GM15510 (cell line): ENCODE data around the gene VEZF1.

Experiments used
- POLR2A ChIP-seq: IDR thresholded peaks from 3 replicates; pipeline ENCODE4 v1.6.1; 2011; ENCODE audit warnings: borderline replicate concordance; ENCODE audit not compliant: insufficient read length; ENCODE audit errors: extremely low read depth

Gene VEZF1

GRCh38 chr17:57938061-57938502, 50.0 kb downstream of the VEZF1 start:
- no peak for TF ChIP-seq POLR2A

- no peak for TF ChIP-seq POLR2A
Measured at GRCh38 chr17:57937492-57937891, 50.6 kb downstream of the VEZF1 start.

GRCh38 chr17:57935833-57936807, 51.9 kb downstream of the VEZF1 start:
- no peak for TF ChIP-seq POLR2A

GRCh38 chr17:57931488-57932137, 56.4 kb downstream of the VEZF1 start:
- no peak for TF ChIP-seq POLR2A

- TF ChIP-seq POLR2A: no peak
Measured at GRCh38 chr17:57930239-57930638, 57.8 kb downstream of the VEZF1 start.

GRCh38 chr17:57929386-57929785, 58.7 kb downstream of the VEZF1 start:
- no peak for TF ChIP-seq POLR2A

GRCh38 chr17:57928928-57929327, 59.1 kb downstream of the VEZF1 start:
- TF ChIP-seq POLR2A: no peak

- no peak for TF ChIP-seq POLR2A
Measured at GRCh38 chr17:57927048-57927723, 60.9 kb downstream of the VEZF1 start.

- TF ChIP-seq POLR2A: no peak
Measured at GRCh38 chr17:57926723-57927047, 61.4 kb downstream of the VEZF1 start.

- TF ChIP-seq POLR2A: no peak
Measured at GRCh38 chr17:57925361-57925990, 62.6 kb downstream of the VEZF1 start.

GRCh38 chr17:57924677-57925076, 63.4 kb downstream of the VEZF1 start:
- no peak for TF ChIP-seq POLR2A
